ENCODE data around the gene NR4A2.

DNA sequence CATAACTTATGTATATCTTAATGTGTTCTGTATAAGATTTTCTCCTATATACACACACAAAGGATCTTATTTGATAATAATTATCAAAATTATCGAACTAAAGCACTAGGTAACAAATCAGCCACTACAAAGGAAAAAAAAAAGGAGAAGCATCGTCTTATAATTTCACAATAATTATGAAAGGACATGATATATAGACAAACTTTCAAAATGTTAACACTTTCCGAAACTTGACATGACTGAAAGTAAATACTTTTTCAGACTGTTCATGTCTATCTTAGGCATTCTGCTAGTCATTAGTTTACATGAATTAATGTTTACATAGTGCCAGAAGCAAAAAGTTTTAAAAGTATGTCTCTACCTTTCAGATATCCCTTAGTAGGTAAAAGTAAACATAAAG, 7.3 kb upstream of the NR4A2 start:
- TF ChIP-seq, protein P1, sequence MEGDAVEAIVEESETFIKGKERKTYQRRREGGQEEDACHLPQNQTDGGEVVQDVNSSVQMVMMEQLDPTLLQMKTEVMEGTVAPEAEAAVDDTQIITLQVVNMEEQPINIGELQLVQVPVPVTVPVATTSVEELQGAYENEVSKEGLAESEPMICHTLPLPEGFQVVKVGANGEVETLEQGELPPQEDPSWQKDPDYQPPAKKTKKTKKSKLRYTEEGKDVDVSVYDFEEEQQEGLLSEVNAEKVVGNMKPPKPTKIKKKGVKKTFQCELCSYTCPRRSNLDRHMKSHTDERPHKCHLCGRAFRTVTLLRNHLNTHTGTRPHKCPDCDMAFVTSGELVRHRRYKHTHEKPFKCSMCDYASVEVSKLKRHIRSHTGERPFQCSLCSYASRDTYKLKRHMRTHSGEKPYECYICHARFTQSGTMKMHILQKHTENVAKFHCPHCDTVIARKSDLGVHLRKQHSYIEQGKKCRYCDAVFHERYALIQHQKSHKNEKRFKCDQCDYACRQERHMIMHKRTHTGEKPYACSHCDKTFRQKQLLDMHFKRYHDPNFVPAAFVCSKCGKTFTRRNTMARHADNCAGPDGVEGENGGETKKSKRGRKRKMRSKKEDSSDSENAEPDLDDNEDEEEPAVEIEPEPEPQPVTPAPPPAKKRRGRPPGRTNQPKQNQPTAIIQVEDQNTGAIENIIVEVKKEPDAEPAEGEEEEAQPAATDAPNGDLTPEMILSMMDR (IDR thresholded peaks at IDR 0.05), result no peak
- no peak for TF ChIP-seq POLR2A (IDR thresholded peaks at IDR 0.05)
